GM13977 (cell line): Measurements from ENCODE around the gene FOXJ2.

Experiments
- DNase-seq: peaks from one replicate; pipeline ENCODE4 v3.0.0; 2012; ENCODE audit warnings: low spot score
- in situ Hi-C: fragments of 300-500 bp; cut with MboI; formaldehyde crosslinking; loops from one replicate; pipeline ENCODE4 v1.12.0; 2022; ENCODE audit warnings: low sequenced_read_pairs, low pct_unique_long_range_greater_than_20kb, mixed read lengths, inconsistent platforms; ENCODE audit not compliant: unreplicated experiment
- TF ChIP-seq, protein P1 (sequence below): IDR thresholded peaks from 2 replicates; pipeline ENCODE4 v1.5.1; 2012; ENCODE audit warnings: mild to moderate bottlenecking, control low read depth; ENCODE audit not compliant: insufficient read depth; ENCODE audit errors: extremely low read depth, missing control alignments

The FOXJ2 gene

DNA sequence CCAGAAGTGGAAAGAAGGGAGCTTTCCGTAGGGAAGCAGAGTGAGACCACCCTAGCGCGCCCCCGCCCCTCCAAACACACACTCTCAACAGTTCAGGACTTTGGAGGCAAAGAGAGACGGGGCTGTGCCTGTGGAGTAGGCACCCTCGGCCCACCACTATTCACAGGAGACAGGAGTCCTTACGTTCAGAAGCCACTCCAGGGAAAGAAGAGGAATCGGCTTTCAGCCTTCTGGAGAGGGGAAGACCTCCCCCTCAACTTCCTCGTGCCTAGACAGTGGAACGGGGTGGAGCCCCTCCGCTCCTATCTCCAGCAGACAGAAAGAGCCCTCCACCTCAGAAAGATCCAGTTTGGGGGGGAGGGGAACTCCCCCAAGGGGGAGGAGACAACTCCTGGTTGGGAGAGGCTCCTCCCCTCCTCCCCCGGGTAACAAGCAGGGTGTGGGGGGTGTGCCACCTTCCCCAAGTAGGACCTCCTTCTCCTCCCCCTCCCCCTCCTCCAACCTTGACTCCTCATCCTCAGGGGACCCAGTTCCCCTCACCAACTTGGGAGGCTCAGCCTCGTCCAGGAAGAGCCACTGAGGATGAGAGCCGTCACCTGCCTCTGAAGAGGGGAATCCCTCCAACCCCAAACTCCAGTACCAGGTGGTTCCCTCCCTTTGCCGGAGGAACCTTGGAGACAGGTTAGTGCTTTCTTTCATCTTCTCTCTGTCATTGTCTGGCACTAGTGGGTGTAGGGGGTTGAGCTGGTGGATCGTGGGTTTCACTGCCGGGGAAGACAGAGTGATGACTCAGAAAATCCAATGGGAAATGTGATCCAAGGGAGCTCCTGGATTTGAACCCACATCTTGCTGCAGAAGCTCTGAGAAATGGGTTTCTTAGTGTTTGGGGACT, 883 bp downstream of the FOXJ2 start:
- peak; percentile 75 for DNase-seq
- in situ Hi-C loops: no loop called here
- TF ChIP-seq, protein P1, sequence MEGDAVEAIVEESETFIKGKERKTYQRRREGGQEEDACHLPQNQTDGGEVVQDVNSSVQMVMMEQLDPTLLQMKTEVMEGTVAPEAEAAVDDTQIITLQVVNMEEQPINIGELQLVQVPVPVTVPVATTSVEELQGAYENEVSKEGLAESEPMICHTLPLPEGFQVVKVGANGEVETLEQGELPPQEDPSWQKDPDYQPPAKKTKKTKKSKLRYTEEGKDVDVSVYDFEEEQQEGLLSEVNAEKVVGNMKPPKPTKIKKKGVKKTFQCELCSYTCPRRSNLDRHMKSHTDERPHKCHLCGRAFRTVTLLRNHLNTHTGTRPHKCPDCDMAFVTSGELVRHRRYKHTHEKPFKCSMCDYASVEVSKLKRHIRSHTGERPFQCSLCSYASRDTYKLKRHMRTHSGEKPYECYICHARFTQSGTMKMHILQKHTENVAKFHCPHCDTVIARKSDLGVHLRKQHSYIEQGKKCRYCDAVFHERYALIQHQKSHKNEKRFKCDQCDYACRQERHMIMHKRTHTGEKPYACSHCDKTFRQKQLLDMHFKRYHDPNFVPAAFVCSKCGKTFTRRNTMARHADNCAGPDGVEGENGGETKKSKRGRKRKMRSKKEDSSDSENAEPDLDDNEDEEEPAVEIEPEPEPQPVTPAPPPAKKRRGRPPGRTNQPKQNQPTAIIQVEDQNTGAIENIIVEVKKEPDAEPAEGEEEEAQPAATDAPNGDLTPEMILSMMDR: no peak

DNA sequence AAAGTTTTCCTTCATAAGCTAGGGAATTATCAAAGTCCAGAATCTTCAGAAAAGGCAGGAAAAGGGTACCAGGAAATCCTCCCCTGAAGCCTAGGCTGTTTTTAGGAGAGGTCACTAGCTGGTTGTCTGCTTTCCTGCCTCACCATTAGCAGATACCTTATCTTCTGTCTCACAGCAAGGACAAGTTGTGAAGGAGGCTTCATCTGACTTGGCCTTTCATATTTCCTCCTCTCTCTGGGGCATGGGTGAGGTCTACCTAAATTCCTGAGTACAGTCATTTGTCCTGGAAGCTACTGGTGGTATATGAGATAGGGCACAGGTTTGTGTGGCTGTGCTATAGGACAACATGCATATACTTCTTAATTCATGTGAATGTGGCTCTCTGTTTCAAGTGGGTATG, 2.3 kb downstream of the FOXJ2 start:
- TF ChIP-seq, protein P1: no peak
- DNase-seq: no peak
- in situ Hi-C loops: no loop called here

DNA sequence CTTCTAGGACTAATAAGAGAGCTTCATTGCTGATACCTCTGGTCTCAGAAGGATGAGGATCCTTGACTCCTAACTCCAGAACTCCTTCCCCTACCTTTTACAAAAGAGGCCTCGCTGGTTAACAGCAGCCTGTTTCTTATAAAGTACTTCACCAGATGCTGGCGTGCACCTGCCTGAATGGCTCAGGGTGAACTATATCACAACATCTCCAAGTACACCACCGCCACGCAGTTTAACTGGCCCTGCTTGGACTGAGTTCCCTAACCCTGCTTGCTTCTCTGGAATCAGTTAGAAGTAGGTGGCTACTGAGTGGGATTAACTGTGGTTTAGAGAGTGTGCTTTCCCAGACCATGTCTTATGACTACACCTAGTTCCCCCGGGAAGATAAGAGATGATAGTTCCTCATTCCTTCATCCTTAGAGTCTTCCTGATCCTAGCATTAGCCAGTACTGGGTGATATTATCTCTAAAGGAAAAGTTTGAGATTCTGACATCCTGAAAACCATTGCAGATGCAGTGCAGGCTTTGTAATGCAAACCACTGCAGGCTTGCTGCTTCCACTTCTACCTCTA, 3.0 kb downstream of the FOXJ2 start:
- no peak for DNase-seq
- in situ Hi-C loops: no loop called here
- TF ChIP-seq, protein P1: no peak

DNA sequence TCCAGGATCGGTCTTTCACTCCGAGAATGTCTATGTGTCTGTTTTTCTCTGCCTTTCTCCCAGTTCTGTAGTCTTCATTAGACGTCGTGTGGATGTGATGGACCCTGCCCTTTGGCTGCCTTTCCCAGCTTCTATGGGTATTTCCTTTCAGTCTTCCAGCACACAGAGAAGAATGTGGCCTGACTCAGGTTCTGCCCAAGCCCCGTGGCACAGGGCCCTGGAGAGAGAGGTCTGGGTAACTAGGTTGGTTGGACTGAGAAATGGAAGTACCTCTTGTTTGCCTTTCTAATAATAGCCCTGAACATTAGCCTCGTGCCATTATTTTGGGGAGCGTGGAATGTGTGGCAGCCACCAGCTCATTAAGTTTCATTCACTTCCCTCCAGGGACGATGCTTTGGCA, 3.8 kb downstream of the FOXJ2 start:
- in situ Hi-C loops: no loop called here
- DNase-seq: no peak
- TF ChIP-seq, protein P1: no peak

DNA sequence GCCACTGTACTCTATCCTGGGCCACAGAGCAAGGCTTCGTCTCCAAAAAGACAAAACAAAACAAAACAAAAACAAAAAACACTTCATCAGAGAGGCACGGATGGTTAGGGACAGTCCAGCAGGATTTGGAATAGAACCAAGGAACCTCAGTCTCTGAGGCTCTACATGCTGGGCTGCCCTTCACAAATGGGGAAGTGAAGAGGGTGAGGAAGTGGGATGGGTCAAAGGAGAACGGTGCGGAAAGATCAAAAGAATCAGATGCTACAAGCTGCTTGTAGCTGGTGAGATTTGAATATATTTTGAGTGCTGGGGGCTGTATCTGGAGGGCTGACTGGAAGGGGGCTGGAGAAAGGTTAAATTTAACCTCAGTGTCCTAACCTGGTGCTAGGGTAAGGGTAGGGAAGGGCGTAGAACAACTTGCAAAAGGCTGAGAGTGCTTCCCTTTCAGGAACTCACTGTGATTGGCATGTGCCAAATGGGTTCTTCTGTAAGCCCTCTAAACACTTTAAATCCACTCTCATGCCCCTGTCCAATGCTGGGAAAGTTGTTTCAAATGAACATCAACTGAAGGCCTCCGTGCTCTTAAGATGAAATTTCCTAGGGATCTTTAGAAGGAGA, 4.6 kb downstream of the FOXJ2 start:
- TF ChIP-seq, protein P1: no peak
- peak; percentile 34 for DNase-seq
- in situ Hi-C loops: no loop called here

DNA sequence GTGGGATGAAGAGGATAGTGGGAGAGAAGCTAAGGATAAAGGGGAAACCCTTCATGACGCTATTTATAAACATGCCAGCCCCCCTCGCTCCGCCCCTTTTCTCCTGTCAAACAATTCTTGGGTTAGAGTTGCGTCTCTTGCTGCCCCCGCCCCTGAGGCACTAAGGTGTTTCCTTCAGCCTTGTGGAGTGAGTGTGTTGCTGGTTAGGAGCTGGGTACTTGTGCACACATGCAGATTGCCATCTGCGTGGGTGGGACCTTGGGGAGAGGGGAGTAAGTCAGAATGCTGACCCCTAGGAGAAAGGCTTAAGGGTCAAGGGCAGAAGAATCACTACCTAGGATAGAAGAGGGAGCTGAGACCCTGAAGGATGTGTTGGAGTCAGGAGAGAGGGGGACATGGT, 5.4 kb downstream of the FOXJ2 start:
- DNase-seq: no peak
- TF ChIP-seq, protein P1: no peak
- in situ Hi-C loops: no loop called here
